WTC11 (cell line): ENCODE results near the gene CLCNKB. TPM values are rescaled to one million over a fixed set of nuclear protein-coding genes. Genes with fewer than 3 reads are reported as not detected.

Experiments used
- ATAC-seq: fragments of 200-7000 bp; cut with Tn5 transposase; 2 replicates; pipeline ENCODE4 v1.10.0; 2021; ENCODE audit warnings: mild to moderate bottlenecking, moderate library complexity
- Bru-seq: library from RNA; stranded (reverse); fragments of 400-500 nt; gene quantifications from one replicate; lab custom pipeline; 2021; lab: Mats Ljungman, UMichigan
- CTCF ChIA-PET: fragments of 300-600 bp; sonication (Branson Sonifier 250); formaldehyde crosslinking; loops from one replicate; lab custom pipeline; 2021; ENCODE audit warnings: antibody characterized with exemption; lab: Charles Lee
- POLR2A ChIA-PET: fragments of 350-600 bp; sonication (Branson Sonifier 250); formaldehyde crosslinking; loops from one replicate; lab custom pipeline; 2021; ENCODE audit warnings: antibody characterized with exemption; lab: Charles Lee
- DNase-seq: peaks from one replicate; pipeline ENCODE4 v3.0.0; 2021; ENCODE audit warnings: low spot score
- H3K27ac Mint-ChIP-seq: 2 replicates; pipeline ENCODE4 v1.8.0; 2021; ENCODE audit warnings: mixed read lengths
- H3K27me3 Mint-ChIP-seq: 2 replicates; pipeline ENCODE4 v1.8.0; 2021; ENCODE audit warnings: low read depth, mild to moderate bottlenecking, moderate library complexity, mixed read lengths
- H3K36me3 Mint-ChIP-seq: 2 replicates; pipeline ENCODE4 v1.8.0; 2021; ENCODE audit warnings: mixed read lengths
- H3K4me1 Mint-ChIP-seq: 2 replicates; pipeline ENCODE4 v1.8.0; 2022; ENCODE audit warnings: mixed read lengths
- H3K4me3 Mint-ChIP-seq: 2 replicates; pipeline ENCODE4 v1.8.0; 2021; ENCODE audit warnings: mild to moderate bottlenecking, moderate library complexity, mixed read lengths
- H3K9me3 Mint-ChIP-seq: 2 replicates; pipeline ENCODE4 v1.8.0; 2021; ENCODE audit warnings: mixed read lengths
- CBFB ChIP-seq: sonication (generic); formaldehyde crosslinking; IDR thresholded peaks from 2 replicates; pipeline ENCODE4 v1.8.1; 2022; ENCODE audit warnings: mild to moderate bottlenecking, low read depth, missing genetic modification reagents
- CTCF ChIP-seq: fragments of 200-600 bp; IDR thresholded peaks from 2 replicates; pipeline ENCODE4 v1.8.0; 2022; ENCODE audit warnings: antibody characterized with exemption
- ETV6 ChIP-seq: sonication (generic); formaldehyde crosslinking; IDR thresholded peaks from 2 replicates; pipeline ENCODE4 v1.8.1; 2022; ENCODE audit warnings: mild to moderate bottlenecking, missing genetic modification reagents
- FOXJ3 ChIP-seq: sonication (generic); formaldehyde crosslinking; IDR thresholded peaks from 2 replicates; pipeline ENCODE4 v1.9.0; 2021; ENCODE audit warnings: missing genetic modification reagents, mild to moderate bottlenecking, borderline replicate concordance
- GRHL2 ChIP-seq: fragments of 250-450 bp; sonication (Bioruptor Pico); IDR thresholded peaks from 2 replicates; pipeline ENCODE4 v1.8.0; 2022; ENCODE audit warnings: mild to moderate bottlenecking, moderate library complexity; ENCODE audit not compliant: insufficient replicate concordance, severe bottlenecking
- JAZF1 ChIP-seq: fragments of 250-450 bp; sonication (Bioruptor Pico); IDR thresholded peaks from 2 replicates; pipeline ENCODE4 v1.9.0; 2021; ENCODE audit warnings: moderate library complexity, mild to moderate bottlenecking, inconsistent platforms
- RORB ChIP-seq: fragments of 250-450 bp; sonication (Bioruptor Pico); IDR thresholded peaks from 2 replicates; pipeline ENCODE4 v1.9.0; 2021; ENCODE audit warnings: mild to moderate bottlenecking
- STAT6 ChIP-seq: sonication (generic); formaldehyde crosslinking; conservative IDR thresholded peaks from 2 replicates; pipeline ENCODE4 v1.8.1; 2023; ENCODE audit warnings: mild to moderate bottlenecking, low read depth, missing genetic modification reagents, moderate library complexity
- ZNF121 ChIP-seq: sonication (generic); formaldehyde crosslinking; IDR thresholded peaks from 2 replicates; pipeline ENCODE4 v1.8.0; 2023; ENCODE audit warnings: missing genetic modification reagents
- ZNF219 ChIP-seq: sonication (generic); formaldehyde crosslinking; IDR thresholded peaks from 2 replicates; pipeline ENCODE4 v1.8.0; 2023; ENCODE audit warnings: missing genetic modification reagents, mild to moderate bottlenecking, borderline replicate concordance
- ZNF232 ChIP-seq: sonication (generic); formaldehyde crosslinking; IDR thresholded peaks from 2 replicates; pipeline ENCODE4 v1.8.0; 2022; ENCODE audit warnings: mild to moderate bottlenecking, missing genetic modification reagents
- ZNF416 ChIP-seq: fragments of 250-450 bp; sonication (Bioruptor Pico); IDR thresholded peaks from 2 replicates; pipeline ENCODE4 v1.9.0; 2021; ENCODE audit warnings: mild to moderate bottlenecking, inconsistent platforms
- ZSCAN18 ChIP-seq: fragments of 250-450 bp; sonication (Bioruptor Pico); IDR thresholded peaks from 2 replicates; pipeline ENCODE4 v2.1.2; 2022; ENCODE audit warnings: mild to moderate bottlenecking, moderate library complexity
- long read RNA-seq, 3 experiments: library from RNA in 1 of 3; library from capped mRNA in 1 of 3; library from polyadenylated mRNA in 1 of 3; unstranded in 2 of 3; stranded (forward) in 1 of 3; transcript quantifications; one replicate each; pipeline ENCODE4 v2.0.0, GENCODE V29; 2021
- total RNA-seq: library from RNA; stranded (reverse); gene quantifications from 3 replicates; pipeline ENCODE4 v1.2.3, GENCODE V29; 2021
- TF ChIP-seq, protein P1 (sequence below): sonication (generic); formaldehyde crosslinking; IDR thresholded peaks from 2 replicates; pipeline ENCODE4 v1.8.1; 2023; ENCODE audit warnings: mild to moderate bottlenecking, missing genetic modification reagents

The CLCNKB gene
- total RNA-seq, result 1.8 to 3.1 TPM (median 2.5 TPM) in 3 replicates
- percentile 25 among the genes with signal in this experiment for Bru-seq, nascent RNA
- long read RNA-seq, experiment 1, partial matches to known transcripts, result 6 of 15 reads
- long read RNA-seq, experiment 1, other reads (novel, unspliced or antisense), result 6 of 15 reads
- long read RNA-seq, experiment 2, partial matches to known transcripts, result 2 of 5 reads
- long read RNA-seq, experiment 2, other reads (novel, unspliced or antisense), result 2 of 5 reads
- long read RNA-seq, experiment 3, partial matches to known transcripts, result 0 of 4 reads
- long read RNA-seq, experiment 3, other reads (novel, unspliced or antisense), result 2 of 4 reads

DNA sequence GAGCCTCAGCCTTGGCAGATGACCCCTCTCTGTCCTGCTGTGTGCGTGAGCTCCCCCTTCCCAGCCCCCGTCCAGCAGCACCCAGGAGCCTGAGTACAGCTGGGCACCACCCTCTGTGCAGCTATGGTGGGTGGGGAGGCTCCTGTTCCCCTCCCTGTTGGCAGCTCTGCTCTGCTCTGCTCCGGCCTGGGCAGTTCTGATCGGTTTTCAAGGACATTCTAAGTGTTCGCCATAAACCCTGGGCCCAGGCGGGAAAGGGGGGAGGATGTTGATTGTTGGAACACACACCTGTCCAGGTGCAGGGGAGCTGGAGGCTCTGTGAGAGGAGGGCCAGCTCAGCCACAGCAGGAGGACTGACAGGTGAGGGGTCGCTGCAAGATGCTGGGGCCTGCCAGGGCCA lies at the start of gene CLCNKB:
TSS of gene CLCNKB (plus strand) at position 262 of the 400 bp plus-strand sequence. CDS start 711 bp downstream, outside the sequence.
- no peak within 1 kb of the TSS for H3K4me3 Mint-ChIP-seq
- no peak for TF ChIP-seq STAT6 (CRISPR knock-in tag)
- peaks cover 8% of the 10 kb centered on the region for H3K27me3 Mint-ChIP-seq
- DNase-seq (no peak), ATAC-seq (no peak)
- ChIA-PET POLR2A (no interaction called here), CTCF (interaction anchor here (1.3 to 1.8 kb wide), 2 partner anchors 22 to 30 kb away, joined by 4 to 5 read pairs; partner anchors contain the start of gene FAM131C)
- H3K36me3 Mint-ChIP-seq, result no peaks in the 10 kb centered on the region
- H3K27ac Mint-ChIP-seq, result no peak within 1 kb of the TSS
- H3K9me3 Mint-ChIP-seq, result no peaks in the 10 kb centered on the region
- H3K4me1 Mint-ChIP-seq, result no peaks in the 10 kb centered on the region

- Mint-ChIP-seq H3K4me1 (no peaks in the 10 kb centered on the region), H3K4me3 (no peak overlapping the region), H3K27me3 (peaks cover 4% of the 10 kb centered on the region; the same call in 1 of the 2 replicates), H3K27ac (no peak overlapping the region), H3K9me3 (no peaks in the 10 kb centered on the region), H3K36me3 (no peaks in the 10 kb centered on the region)
- POLR2A ChIA-PET, result no interaction called here
- ATAC-seq (no peak), DNase-seq (no peak)
- no peak for TF ChIP-seq ZNF416 (CRISPR knock-in tag)
- CTCF ChIA-PET, result interaction anchor here (1.0 to 2.8 kb wide), 7 partner anchors 10 to 202 kb away, joined by 3 to 18 read pairs (median 4); partner anchors contain the start of genes SRARP and ZBTB17
These were observed 49.5 kb upstream of the CLCNKB start for GRCh38 chr1:15994081-15994480.

GRCh38 chr1:15994590-15995351 lies 48.8 kb upstream of the CLCNKB start:
- ATAC-seq (peak; percentile 85), DNase-seq (peak; percentile 60)
- H3K27ac Mint-ChIP-seq, result no peak overlapping the region
- no peaks in the 10 kb centered on the region for H3K36me3 Mint-ChIP-seq
- H3K4me3 Mint-ChIP-seq, result no peak overlapping the region
- POLR2A ChIA-PET, result interaction anchor here (0.9 kb wide), 1 partner anchor 179 kb away, joined by 3 read pairs; no protein-coding TSS in a partner anchor
- no peaks in the 10 kb centered on the region for H3K9me3 Mint-ChIP-seq
- peaks cover 4% of the 10 kb centered on the region; the same call in 1 of the 2 replicates for H3K27me3 Mint-ChIP-seq
- H3K4me1 Mint-ChIP-seq, result no peaks in the 10 kb centered on the region
- TF ChIP-seq ZNF121 (peak; percentile 92), GRHL2 (CRISPR knock-in tag) (no peak), ZNF232 (CRISPR knock-in tag) (no peak), ZSCAN18 (CRISPR knock-in tag) (no peak), JAZF1 (no peak), ETV6 (no peak), CTCF (peak; percentile 38)
- CTCF ChIA-PET, result interaction anchor here (0.6 to 2.8 kb wide), 11 partner anchors 9 to 630 kb away, joined by 3 to 18 read pairs (median 4); partner anchors contain the start of genes FAM131C, SRARP and ZBTB17

DNA sequence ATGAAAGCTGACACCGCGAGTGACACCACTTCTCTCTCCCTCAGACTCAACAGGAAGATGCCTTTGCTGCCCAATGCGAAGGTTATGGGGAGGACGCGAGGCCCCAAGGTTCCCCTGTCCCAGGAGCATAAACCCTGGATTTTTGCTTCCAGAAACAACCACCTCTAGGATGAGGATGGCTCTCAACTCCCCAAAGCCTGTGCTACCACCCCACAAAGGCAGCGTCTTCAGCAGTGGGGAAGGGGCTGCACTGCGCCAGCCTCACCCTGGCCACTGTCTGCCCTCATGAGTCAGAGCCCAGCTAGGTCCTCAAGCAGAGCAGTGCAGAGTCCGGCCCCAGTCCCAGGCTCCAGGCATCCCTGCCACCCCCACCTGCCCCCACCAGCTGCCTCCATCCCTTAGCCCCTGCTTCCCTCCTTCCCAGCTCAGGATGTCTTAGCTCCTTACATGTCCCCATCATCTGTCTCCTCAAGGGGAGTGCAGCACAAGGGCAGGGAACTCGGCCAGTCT lies 46.5 kb upstream of the CLCNKB start:
- Mint-ChIP-seq H3K4me3 (no peak overlapping the region), H3K4me1 (no peaks in the 10 kb centered on the region), H3K9me3 (no peaks in the 10 kb centered on the region), H3K36me3 (no peaks in the 10 kb centered on the region), H3K27me3 (peaks cover 4% of the 10 kb centered on the region; the same call in 1 of the 2 replicates), H3K27ac (no peak overlapping the region)
- no peak for ATAC-seq
- ChIA-PET POLR2A (interaction anchor here (0.5 kb wide), 1 partner anchor 237 kb away, joined by 3 read pairs; no protein-coding TSS in a partner anchor), CTCF (interaction anchor here (0.6 to 2.3 kb wide), 9 partner anchors 10 to 205 kb away, joined by 3 to 9 read pairs (median 4); partner anchors contain the start of genes FAM131C, HSPB7 and ZBTB17)
- no peak for DNase-seq
- TF ChIP-seq ZNF219 (CRISPR knock-in tag), result no peak
- TF ChIP-seq FOXJ3 (CRISPR knock-in tag), result no peak
- TF ChIP-seq, protein P1, sequence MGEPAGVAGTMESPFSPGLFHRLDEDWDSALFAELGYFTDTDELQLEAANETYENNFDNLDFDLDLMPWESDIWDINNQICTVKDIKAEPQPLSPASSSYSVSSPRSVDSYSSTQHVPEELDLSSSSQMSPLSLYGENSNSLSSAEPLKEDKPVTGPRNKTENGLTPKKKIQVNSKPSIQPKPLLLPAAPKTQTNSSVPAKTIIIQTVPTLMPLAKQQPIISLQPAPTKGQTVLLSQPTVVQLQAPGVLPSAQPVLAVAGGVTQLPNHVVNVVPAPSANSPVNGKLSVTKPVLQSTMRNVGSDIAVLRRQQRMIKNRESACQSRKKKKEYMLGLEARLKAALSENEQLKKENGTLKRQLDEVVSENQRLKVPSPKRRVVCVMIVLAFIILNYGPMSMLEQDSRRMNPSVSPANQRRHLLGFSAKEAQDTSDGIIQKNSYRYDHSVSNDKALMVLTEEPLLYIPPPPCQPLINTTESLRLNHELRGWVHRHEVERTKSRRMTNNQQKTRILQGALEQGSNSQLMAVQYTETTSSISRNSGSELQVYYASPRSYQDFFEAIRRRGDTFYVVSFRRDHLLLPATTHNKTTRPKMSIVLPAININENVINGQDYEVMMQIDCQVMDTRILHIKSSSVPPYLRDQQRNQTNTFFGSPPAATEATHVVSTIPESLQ (CRISPR knock-in tag), result no peak
- no peak for TF ChIP-seq RORB
- TF ChIP-seq CBFB (CRISPR knock-in tag), result no peak
